D341Med (cell line): ENCODE data around the gene SEPTIN8.

Experiments
- DNase-seq: peaks from one replicate; pipeline ENCODE4 v3.0.0; 2012; ENCODE audit warnings: low spot score

Gene SEPTIN8

GRCh38 chr5:132777209-132778069 lies at the start of gene SEPTIN8:
Gene SEPTIN8 (minus strand): TSS chr5:132777239. CDS start chr5:132777137, 102 bp downstream.
- peak; percentile 83 for DNase-seq

GRCh38 chr5:132826424-132827082 lies 49.5 kb upstream of the SEPTIN8 start:
- DNase-seq, result no peak

- no peak for DNase-seq
Observed at GRCh38 chr5:132825834-132826391, 48.9 kb upstream of the SEPTIN8 start.

GRCh38 chr5:132825033-132825833 lies 48.2 kb upstream of the SEPTIN8 start:
- no peak for DNase-seq

GRCh38 chr5:132824426-132824825 lies 47.4 kb upstream of the SEPTIN8 start:
- DNase-seq, result no peak

- DNase-seq, result no peak
Observed at GRCh38 chr5:132823481-132824050, 46.5 kb upstream of the SEPTIN8 start.

- no peak for DNase-seq
Observed at GRCh38 chr5:132822650-132823480, 45.8 kb upstream of the SEPTIN8 start.

GRCh38 chr5:132821791-132822190 lies 44.8 kb upstream of the SEPTIN8 start:
- DNase-seq, result no peak

GRCh38 chr5:132821350-132821749 lies 44.3 kb upstream of the SEPTIN8 start:
- DNase-seq, result no peak

GRCh38 chr5:132820162-132820754 lies 43.2 kb upstream of the SEPTIN8 start:
- DNase-seq, result peak; percentile 85

- no peak for DNase-seq
Observed at GRCh38 chr5:132819468-132819867, 42.4 kb upstream of the SEPTIN8 start.

- DNase-seq, result no peak
Observed at GRCh38 chr5:132817011-132817410, 40.0 kb upstream of the SEPTIN8 start.

GRCh38 chr5:132816554-132816953 lies 39.5 kb upstream of the SEPTIN8 start:
- no peak for DNase-seq

- DNase-seq, result no peak
Observed at GRCh38 chr5:132816083-132816482, 39.0 kb upstream of the SEPTIN8 start.

GRCh38 chr5:132815454-132815853 lies 38.4 kb upstream of the SEPTIN8 start:
- no peak for DNase-seq

- DNase-seq, result no peak
Observed at GRCh38 chr5:132814503-132815294, 37.7 kb upstream of the SEPTIN8 start.

GRCh38 chr5:132813599-132814502 lies 36.8 kb upstream of the SEPTIN8 start:
- DNase-seq, result peak; percentile 81

GRCh38 chr5:132812781-132813598 lies 36.0 kb upstream of the SEPTIN8 start, which contains the start of gene SOWAHA:
Gene SOWAHA (plus strand): TSS chr5:132813302. CDS start chr5:132813622, 320 bp downstream.
- DNase-seq, result no peak
